HCT116 (cell line): ENCODE results near the gene ACP5. TPM values are rescaled to one million over a fixed set of nuclear protein-coding genes. Genes with fewer than 3 reads are reported as not detected.
"Not testable (repeated sequence)": the region's sequence is repeated elsewhere in the genome, so short reads cannot be mapped to it uniquely, and the experiment has no call there.

Experiments
- ATAC-seq: fragments of 200-7000 bp; cut with Tn5 transposase; 2 replicates; pipeline ENCODE4 v1.9.1; 2020; ENCODE audit warnings: mild to moderate bottlenecking, moderate library complexity
- BruUV-seq: library from RNA; stranded (reverse); fragments of 400-500 nt; replicated peaks from 2 replicates; lab custom pipeline; 2021; lab: Mats Ljungman, UMichigan
- CTCF ChIA-PET: fragments of 300-600 bp; sonication (Branson Sonifier 250); formaldehyde crosslinking; loops from one replicate; lab custom pipeline; 2021; ENCODE audit warnings: antibody characterized with exemption; lab: Charles Lee
- POLR2A ChIA-PET: fragments of 300-600, 350-600 bp; sonication (Branson Sonifier 250); formaldehyde crosslinking; loops from one replicate; lab custom pipeline; 2021; ENCODE audit warnings: antibody characterized with exemption; lab: Charles Lee
- RAD21 ChIA-PET, 2 experiments: fragments of 300-600 bp; sonication (Branson Sonifier 250); formaldehyde crosslinking; loops; one replicate each; lab custom pipeline; 2023; ENCODE audit warnings: low total read pairs in 2 of 2; ENCODE audit not compliant: uncharacterized antibody in 2 of 2, unreplicated experiment in 2 of 2, low non-redundant PET in 1 of 2; lab: Charles Lee
- DNase-seq: peaks from one replicate; pipeline ENCODE4 v3.0.0-alpha.2; 2010; ENCODE audit warnings: low read depth, low spot score
- H2AFZ ChIP-seq: fragments of 200-600 bp; shearing (Covaris generic), sonication (generic); 2 replicates; pipeline ENCODE4 v1.6.1; 2017; ENCODE audit warnings: low read depth, mixed run types, mixed read lengths, antibody characterized with exemption, low read length; ENCODE audit not compliant: poor library complexity, severe bottlenecking
- H3K27ac ChIP-seq: 2 replicates; pipeline ENCODE4 v1.5.1; 2012; ENCODE audit warnings: low read depth, low read length
- H3K27me3 ChIP-seq: fragments of 200-600 bp; sonication (generic); 2 replicates; pipeline ENCODE4 v1.6.1; 2016; ENCODE audit warnings: mixed run types, low read length, mixed read lengths; ENCODE audit not compliant: insufficient read depth
- H3K36me3 ChIP-seq, 2 experiments: fragments of 200-500 bp in 1 of 2; fragments of 200-600 bp in 1 of 2; sonication (Bioruptor generic) in 1 of 2; sonication (generic) in 1 of 2; 2 replicates each; pipeline versions ENCODE4 v1.5.1 to v1.6.1; 2014 to 2016; ENCODE audit warnings: low read length in 2 of 2, inconsistent platforms in 1 of 2, mixed read lengths in 1 of 2, mixed run types in 1 of 2; ENCODE audit not compliant: insufficient read depth in 2 of 2, control insufficient read depth in 1 of 2
- H3K4me1 ChIP-seq, 2 experiments: fragments of 200-600 bp in 1 of 2; sonication (generic) in 1 of 2; 2 replicates each; pipeline versions ENCODE4 v1.5.1 to v1.6.1; 2012 to 2017; ENCODE audit warnings: low read length in 2 of 2, inconsistent platforms in 1 of 2, mild to moderate bottlenecking in 1 of 2, mixed read lengths in 1 of 2, mixed run types in 1 of 2, moderate library complexity in 1 of 2; ENCODE audit not compliant: insufficient read depth in 2 of 2, control insufficient read depth in 1 of 2
- H3K4me2 ChIP-seq: fragments of 200-600 bp; sonication (generic); 2 replicates; pipeline ENCODE4 v1.6.1; 2017; ENCODE audit warnings: mixed run types, low read length, mixed read lengths
- H3K4me3 ChIP-seq, 2 experiments: fragments of 200-600 bp in 1 of 2; sonication (generic) in 1 of 2; replicated peaks in 1 of 2; 2 replicates each; pipeline ENCODE4 v1.5.1; 2011 to 2016; ENCODE audit warnings: low read length in 2 of 2, control low read depth in 1 of 2, low read depth in 1 of 2, mild to moderate bottlenecking in 1 of 2, mixed read lengths in 1 of 2, mixed run types in 1 of 2
- H3K79me2 ChIP-seq: fragments of 200-600 bp; sonication (generic); 2 replicates; pipeline ENCODE4 v1.6.1; 2017; ENCODE audit warnings: mild to moderate bottlenecking, mixed run types, low read length, moderate library complexity, mixed read lengths; ENCODE audit not compliant: insufficient read depth
- H3K9ac ChIP-seq: fragments of 200-600 bp; sonication (generic); 2 replicates; pipeline ENCODE4 v1.6.1; 2016; ENCODE audit warnings: low read length, mixed read lengths
- H3K9me2 ChIP-seq: fragments of 200-600 bp; sonication (generic), shearing (Covaris generic); 2 replicates; pipeline ENCODE4 v1.6.1; 2017; ENCODE audit warnings: mixed run types, mild to moderate bottlenecking, moderate library complexity; ENCODE audit not compliant: insufficient read depth
- H3K9me3 ChIP-seq, 2 experiments: fragments of 200-500 bp in 1 of 2; fragments of 200-600 bp in 1 of 2; sonication (Bioruptor generic) in 1 of 2; sonication (generic) in 1 of 2; 2 replicates each; pipeline ENCODE4 v1.6.1; 2014 to 2017; ENCODE audit warnings: low read length in 2 of 2, mixed read lengths in 2 of 2, inconsistent platforms in 1 of 2, low read depth in 1 of 2, mild to moderate bottlenecking in 1 of 2, mixed run types in 1 of 2, moderate library complexity in 1 of 2; ENCODE audit not compliant: control insufficient read depth in 1 of 2, insufficient read depth in 1 of 2
- H4K20me1 ChIP-seq: fragments of 200-600 bp; sonication (generic), shearing (Covaris generic); 2 replicates; pipeline ENCODE4 v1.6.1; 2017; ENCODE audit warnings: mixed run types, mild to moderate bottlenecking, moderate library complexity; ENCODE audit not compliant: insufficient read depth
- ATF3 ChIP-seq: IDR thresholded peaks from 2 replicates; pipeline ENCODE4 v1.6.1; 2012
- CTCF ChIP-seq, 3 experiments: fragments of 200-600 bp in 1 of 3; sonication (generic) in 1 of 3; IDR thresholded peaks in 2 of 3; conservative IDR thresholded peaks in 1 of 3; 2 replicates each; pipeline ENCODE4 v1.5.1; 2012 to 2017; ENCODE audit warnings: low read depth in 2 of 3, low read length in 2 of 3, antibody characterized with exemption in 1 of 3, borderline replicate concordance in 1 of 3, control low read depth in 1 of 3, mild to moderate bottlenecking in 1 of 3, mixed read lengths in 1 of 3, mixed run types in 1 of 3, moderate library complexity in 1 of 3; ENCODE audit not compliant: insufficient read depth in 1 of 3
- EGR1 ChIP-seq: IDR thresholded peaks from 2 replicates; pipeline ENCODE4 v1.6.1; 2012; ENCODE audit warnings: low read depth
- EZH2phosphoT487 ChIP-seq: fragments of 200-600 bp; IDR thresholded peaks from 2 replicates; pipeline ENCODE4 v1.6.1; 2018; ENCODE audit warnings: antibody characterized with exemption, borderline replicate concordance
- JUND ChIP-seq: IDR thresholded peaks from 2 replicates; pipeline ENCODE4 v1.6.1; 2012
- POLR2A ChIP-seq: IDR thresholded peaks from 2 replicates; pipeline ENCODE4 v1.7.0; 2011; ENCODE audit warnings: borderline replicate concordance; ENCODE audit not compliant: insufficient read depth, insufficient read length; ENCODE audit errors: extremely low read depth
- POLR2AphosphoS5 ChIP-seq: IDR thresholded peaks from 2 replicates; pipeline ENCODE4 v1.6.1; 2011; ENCODE audit warnings: mild to moderate bottlenecking, low read depth, low read length, moderate library complexity
- SIN3A ChIP-seq: IDR thresholded peaks from 2 replicates; pipeline ENCODE4 v1.6.1; 2012; ENCODE audit warnings: low read depth
- SP1 ChIP-seq: IDR thresholded peaks from 2 replicates; pipeline ENCODE4 v1.6.1; 2012; ENCODE audit warnings: low read depth
- YY1 ChIP-seq: IDR thresholded peaks from 2 replicates; pipeline ENCODE4 v1.6.1; 2011; ENCODE audit warnings: low read length, low read depth, moderate library complexity, mild to moderate bottlenecking; ENCODE audit not compliant: insufficient replicate concordance; ENCODE audit errors: extremely low read depth
- ZFX ChIP-seq: fragments of 450-650 bp; IDR thresholded peaks from 2 replicates; pipeline ENCODE4 v1.6.1; 2017
- intact Hi-C: fragments of 100-400 bp; cut with micrococcal nuclease; formaldehyde crosslinking; loops from 2 replicates; pipeline ENCODE4 v1.10.0; 2022
- total RNA-seq: library from RNA; stranded (reverse); gene quantifications from one replicate; pipeline ENCODE4 v1.2.1, GENCODE V29; 2021; ENCODE audit not compliant: unreplicated experiment

The ACP5 gene
- total RNA-seq, 1 experiment from 2014 or later: 1.2 TPM

- BruUV-seq, CTCF ChIA-PET: not testable (repeated sequence)
These were observed 3.7 kb downstream of the ACP5 start for GRCh38 chr19:11573763-11574162.

GRCh38 chr19:11573354-11573753, 4.1 kb downstream of the ACP5 start:
- not testable (repeated sequence) for BruUV-seq

More at GRCh38 chr19:11573763-11574162, 3.7 kb downstream of the ACP5 start:
- H3K9ac ChIP-seq, H3K27me3 ChIP-seq, H3K9me2 ChIP-seq, H3K27ac ChIP-seq, H2AFZ ChIP-seq, H4K20me1 ChIP-seq, H3K4me3 ChIP-seq, H3K36me3 ChIP-seq, H3K4me1 ChIP-seq, H3K79me2 ChIP-seq, ATAC-seq, H3K9me3 ChIP-seq, DNase-seq, H3K4me2 ChIP-seq: not testable (repeated sequence)
- intact Hi-C loops: loop anchor here (1.0 kb wide), 1 partner anchor 18 kb away; no protein-coding TSS in a partner anchor
- POLR2A ChIA-PET: interaction anchor here (1.6 kb wide), 1 partner anchor 15 kb away, joined by 3 read pairs; the partner anchor contains the start of gene ELOF1
- RAD21 ChIA-PET: interaction anchor here in 1 of 2 experiments (0.6 kb wide), 1 partner anchor 8 kb away, joined by 3 read pairs; no protein-coding TSS in a partner anchor

GRCh38 chr19:11570039-11570462, 7.4 kb downstream of the ACP5 start:
- no peak for ATAC-seq
- intact Hi-C loops: no loop called here
- no peaks in the 10 kb centered on the region for H3K79me2 ChIP-seq
- POLR2A ChIA-PET: interaction anchor here (2.5 kb wide), 1 partner anchor 11 kb away, joined by 9 read pairs; the partner anchor contains the start of gene ELOF1
- no peak overlapping the region for H3K4me2 ChIP-seq
- no peaks in the 10 kb centered on the region for H3K27me3 ChIP-seq
- H2AFZ ChIP-seq: no peak overlapping the region
- no peaks in the 10 kb centered on the region for H3K9me3 ChIP-seq
- H3K4me1 ChIP-seq: no peaks in the 10 kb centered on the region
- CTCF ChIA-PET: no interaction called here
- H3K36me3 ChIP-seq: no peaks in the 10 kb centered on the region
- H3K9me2 ChIP-seq: no peaks in the 10 kb centered on the region
- BruUV-seq: no TSS peak
- RAD21 ChIA-PET: no interaction called here
- no peaks in the 10 kb centered on the region for H4K20me1 ChIP-seq
- no peak for DNase-seq
- no peak overlapping the region for H3K27ac ChIP-seq
- no peak overlapping the region for H3K9ac ChIP-seq
- H3K4me3 ChIP-seq: no peak overlapping the region
- TF ChIP-seq SIN3A (no peak), ATF3 (no peak), EGR1 (no peak), JUND (no peak), POLR2A (no peak), EZH2phosphoT487 (no peak), SP1 (no peak), YY1 (no peak), POLR2AphosphoS5 (no peak), ZFX (no peak), CTCF (IDR thresholded peaks at IDR 0.05 in 2 of 3, conservative IDR thresholded peaks at IDR 0.05 in 1 of 3; ENCODE audit: borderline replicate concordance in 1 of 3, insufficient read depth in 1 of 3, low read depth in 2 of 3, low read length in 2 of 3) (no peak)

More at GRCh38 chr19:11573354-11573753, 4.1 kb downstream of the ACP5 start:
- H4K20me1 ChIP-seq, H3K9me3 ChIP-seq, H3K27ac ChIP-seq, H3K27me3 ChIP-seq, CTCF ChIA-PET, H3K36me3 ChIP-seq, H3K79me2 ChIP-seq, H3K9ac ChIP-seq, ATAC-seq, H3K4me1 ChIP-seq, DNase-seq, H3K4me3 ChIP-seq, H3K4me2 ChIP-seq, H2AFZ ChIP-seq, H3K9me2 ChIP-seq: not testable (repeated sequence)
- ChIA-PET POLR2A (interaction anchor here (0.7 to 1.6 kb wide), 2 partner anchors 14 to 302 kb away, joined by 3 to 4 read pairs; partner anchors contain the start of gene ELOF1), RAD21 (interaction anchor here in 1 of 2 experiments (0.6 kb wide), 1 partner anchor 7 kb away, joined by 3 read pairs; no protein-coding TSS in a partner anchor)
- intact Hi-C loops: loop anchor here (1.0 kb wide), 1 partner anchor 18 kb away; no protein-coding TSS in a partner anchor
